Endometrial microvascular endothelial cells (primary cell): ENCODE results near the gene DGKG. TPM values are rescaled to one million over a fixed set of nuclear protein-coding genes. Genes with fewer than 3 reads are reported as not detected.

ENCODE experiments used
- in situ Hi-C: cut with HindIII; loops from 2 replicates; pipeline ENCODE4 v1.10.0; 2017; ENCODE audit warnings: low sequenced_read_pairs, low pct_unique_long_range_greater_than_20kb; ENCODE audit errors: inconsistent ontology term
- total RNA-seq: library from RNA; depleted of rRNA; stranded (reverse); fragments of >200 nt; gene quantifications from one replicate; pipeline ENCODE4 v1.2.3, GENCODE V29; 2015; ENCODE audit errors: inconsistent ontology term

DGKG gene
- total RNA-seq = 1.7 TPM

- in situ Hi-C loops = no loop called here
Measured at GRCh38 chr3:186361762-186362536, at the start of gene DGKG. Gene DGKG, minus strand, starts transcription at chr3:186362234. Its CDS starts 41,775 bp downstream, at chr3:186320459.

GRCh38 chr3:186411089-186411488, 49.1 kb upstream of the DGKG start:
- in situ Hi-C loops = no loop called here

GRCh38 chr3:186406669-186407635, 44.9 kb upstream of the DGKG start:
- in situ Hi-C loops = no loop called here

- in situ Hi-C loops = no loop called here
Measured at GRCh38 chr3:186401556-186401955, 39.5 kb upstream of the DGKG start.

- in situ Hi-C loops = no loop called here
Measured at GRCh38 chr3:186400662-186401061, 38.6 kb upstream of the DGKG start.

- in situ Hi-C loops = no loop called here
Measured at GRCh38 chr3:186400026-186400425, 38.0 kb upstream of the DGKG start.

- in situ Hi-C loops = no loop called here
Measured at GRCh38 chr3:186394566-186395217, 32.7 kb upstream of the DGKG start.

- in situ Hi-C loops = no loop called here
Measured at GRCh38 chr3:186386883-186387560, 25.0 kb upstream of the DGKG start.

GRCh38 chr3:186385856-186386602, 24.0 kb upstream of the DGKG start:
- in situ Hi-C loops = no loop called here

GRCh38 chr3:186383026-186383993, 21.3 kb upstream of the DGKG start:
- in situ Hi-C loops = no loop called here

GRCh38 chr3:186382217-186382885, 20.3 kb upstream of the DGKG start:
- in situ Hi-C loops = no loop called here

GRCh38 chr3:186381424-186382216, 19.6 kb upstream of the DGKG start:
- in situ Hi-C loops = no loop called here

- in situ Hi-C loops = no loop called here
Measured at GRCh38 chr3:186380622-186381380, 18.8 kb upstream of the DGKG start.

GRCh38 chr3:186375443-186375842, 13.4 kb upstream of the DGKG start:
- in situ Hi-C loops = no loop called here

- in situ Hi-C loops = no loop called here
Measured at GRCh38 chr3:186374376-186374775, 12.3 kb upstream of the DGKG start.
